Coronary artery (tissue), 2 donors: ENCODE measurements around the gene SYDE1.

Experiments
- DNase-seq: peaks from one replicate; pipeline ENCODE4 v3.0.0-alpha.2; 2017; ENCODE audit warnings: low spot score
- H3K27ac ChIP-seq, 2 donors: fragments of 200-600 bp; sonication (generic); one replicate each; pipeline ENCODE4 v1.5.1; 2016 to 2019
- H3K4me3 ChIP-seq: fragments of 200-600 bp; sonication (generic); 2 replicates; pipeline ENCODE4 v1.5.1; 2016; ENCODE audit warnings: mild to moderate bottlenecking, moderate library complexity
- CTCF ChIP-seq: fragments of 200-600 bp; sonication (generic); IDR thresholded peaks from one replicate; pipeline ENCODE4 v1.5.1; 2019; ENCODE audit warnings: antibody characterized with exemption

The SYDE1 gene

GRCh38 chr19:15109768-15110417, 2.7 kb downstream of the SYDE1 start:
- Histone ChIP-seq H3K4me3 (no peak overlapping the region), H3K27ac (peak overlapping the region in 1 of 2 donors; percentile 20)
- no peak for TF ChIP-seq CTCF
- DNase-seq: no peak

GRCh38 chr19:15110418-15110815, 3.2 kb downstream of the SYDE1 start:
- no peak for TF ChIP-seq CTCF
- no peak overlapping the region for H3K4me3 ChIP-seq
- H3K27ac ChIP-seq: peak overlapping the region in 1 of 2 donors; percentile 20
- no peak for DNase-seq

GRCh38 chr19:15111758-15112157, 4.6 kb downstream of the SYDE1 start:
- DNase-seq: no peak
- TF ChIP-seq CTCF: no peak
- no peak overlapping the region for H3K4me3 ChIP-seq
- H3K27ac ChIP-seq: no peak overlapping the region

GRCh38 chr19:15112385-15112784, 5.2 kb downstream of the SYDE1 start:
- TF ChIP-seq CTCF: no peak
- DNase-seq: no peak
- Histone ChIP-seq H3K27ac (no peak overlapping the region), H3K4me3 (no peak overlapping the region)

- Histone ChIP-seq H3K4me3 (no peak overlapping the region), H3K27ac (peak overlapping the region; percentile 11 to 80)
- no peak for DNase-seq
- no peak for TF ChIP-seq CTCF
Observed at GRCh38 chr19:15113245-15114152, 6.3 kb downstream of the SYDE1 start.

- DNase-seq: no peak
- no peak for TF ChIP-seq CTCF
- Histone ChIP-seq H3K4me3 (no peak overlapping the region), H3K27ac (peak overlapping the region; percentile 11 to 80)
Observed at GRCh38 chr19:15114153-15114540, 6.9 kb downstream of the SYDE1 start.

- DNase-seq: no peak
- H3K4me3 ChIP-seq: no peak overlapping the region
- no peak for TF ChIP-seq CTCF
- peak overlapping the region; percentile 36 to 80 for H3K27ac ChIP-seq
Observed at GRCh38 chr19:15115080-15115479, 7.9 kb downstream of the SYDE1 start.
